Lung (tissue), 12 donors: ENCODE results near the gene KIDINS220. TPM values are rescaled to one million over a fixed set of nuclear protein-coding genes. Genes with fewer than 3 reads are reported as not detected.

Experiments
- ATAC-seq: fragments of 200-7000 bp; cut with Tn5 transposase; one replicate; pipeline ENCODE4 v1.9.1; 2020; ENCODE audit warnings: moderate number of reproducible peaks; ENCODE audit not compliant: insufficient read depth, low FRiP score
- DNase-seq, 3 donors: peaks; one replicate each; pipeline ENCODE4 v3.0.0-alpha.2; 2013 to 2017
- H3K27ac ChIP-seq, 2 donors: one replicate each; pipeline ENCODE4 v1.5.1; 2013; ENCODE audit warnings: mild to moderate bottlenecking in 2 of 2, moderate library complexity in 2 of 2, control low read depth in 1 of 2, inconsistent platforms in 1 of 2, low read depth in 1 of 2, low read length in 1 of 2
- H3K27me3 ChIP-seq, 3 donors: one replicate each; pipeline ENCODE4 v1.5.1; 2013; ENCODE audit warnings: low read length in 2 of 3; ENCODE audit not compliant: control insufficient read depth in 3 of 3, insufficient read depth in 3 of 3
- H3K36me3 ChIP-seq, 4 donors: one replicate each; pipeline ENCODE4 v1.5.1; 2013; ENCODE audit warnings: low read length in 4 of 4, mild to moderate bottlenecking in 1 of 4, moderate library complexity in 1 of 4; ENCODE audit not compliant: control insufficient read depth in 4 of 4, insufficient read depth in 4 of 4
- H3K4me1 ChIP-seq, 5 donors: one replicate each; pipeline ENCODE4 v1.5.1; 2013; ENCODE audit warnings: low read length in 5 of 5, mild to moderate bottlenecking in 2 of 5, moderate library complexity in 1 of 5; ENCODE audit not compliant: control insufficient read depth in 5 of 5, insufficient read depth in 5 of 5
- H3K4me3 ChIP-seq: one replicate; pipeline ENCODE4 v1.5.1; 2013; ENCODE audit warnings: mild to moderate bottlenecking, control low read depth, moderate library complexity
- H3K9ac ChIP-seq, 2 donors: one replicate each; pipeline ENCODE4 v1.5.1; 2013; ENCODE audit warnings: low read length in 2 of 2, control low read depth in 1 of 2; ENCODE audit not compliant: insufficient read depth in 1 of 2
- H3K9me3 ChIP-seq, 4 donors: one replicate each; pipeline ENCODE4 v1.5.1; 2013; ENCODE audit warnings: low read length in 3 of 4, mild to moderate bottlenecking in 1 of 4, moderate library complexity in 1 of 4; ENCODE audit not compliant: control insufficient read depth in 4 of 4, insufficient read depth in 3 of 4
- WGBS, 2 donors: extraction: QIAGEN DNeasy Blood & Tissue Kit; methylation state at CpG; one replicate each; pipeline ENCODE4 v1.1.7; 2013; 5-methylcytosine and 5-hydroxymethylcytosine counted together
- polyA plus RNA-seq, 2 donors: library from polyadenylated mRNA; stranded (reverse); fragments of 200-250 nt; gene quantifications; one replicate each; pipeline ENCODE4 v1.2.1, GENCODE V29; 2013
- total RNA-seq, 2 donors: library from RNA; depleted of rRNA in 1 of 2; stranded (reverse); fragments of >200 nt in 1 of 2; gene quantifications; one replicate each; pipeline ENCODE4 v1.2.1, GENCODE V29; 2014 to 2021
- TF ChIP-seq, protein P1 (sequence below): IDR thresholded peaks from 2 replicates; pipeline ENCODE4 v1.5.1; 2012; ENCODE audit warnings: mild to moderate bottlenecking; ENCODE audit errors: control extremely low read depth, extremely low read depth
- donor health status: control.
- donor health status: control.
- donor health status: Bipolar disorder and iron deficiency.
- donor health status: healthy.
- donor health status: DM: yes; HTN: yes; CAD: no.

Gene KIDINS220
- total and polyA plus RNA-seq, 4 donors: 16.2 to 211 (median 36.4) TPM

- Histone ChIP-seq H3K36me3 (peaks cover 9 to 62% (median 38%) of the 10 kb centered on the region in 4 donors), H3K9ac (no peak overlapping the region), H3K9me3 (peaks cover 0 to 1% (median under 1%) of the 10 kb centered on the region in 4 donors), H3K4me3 (no peak overlapping the region), H3K27ac (no peak overlapping the region), H3K27me3 (no peaks in the 10 kb centered on the region), H3K4me1 (peaks cover 0 to 16% (median 7%) of the 10 kb centered on the region in 5 donors)
- DNase-seq (no peak), ATAC-seq (no peak)
- TF ChIP-seq, protein P1, sequence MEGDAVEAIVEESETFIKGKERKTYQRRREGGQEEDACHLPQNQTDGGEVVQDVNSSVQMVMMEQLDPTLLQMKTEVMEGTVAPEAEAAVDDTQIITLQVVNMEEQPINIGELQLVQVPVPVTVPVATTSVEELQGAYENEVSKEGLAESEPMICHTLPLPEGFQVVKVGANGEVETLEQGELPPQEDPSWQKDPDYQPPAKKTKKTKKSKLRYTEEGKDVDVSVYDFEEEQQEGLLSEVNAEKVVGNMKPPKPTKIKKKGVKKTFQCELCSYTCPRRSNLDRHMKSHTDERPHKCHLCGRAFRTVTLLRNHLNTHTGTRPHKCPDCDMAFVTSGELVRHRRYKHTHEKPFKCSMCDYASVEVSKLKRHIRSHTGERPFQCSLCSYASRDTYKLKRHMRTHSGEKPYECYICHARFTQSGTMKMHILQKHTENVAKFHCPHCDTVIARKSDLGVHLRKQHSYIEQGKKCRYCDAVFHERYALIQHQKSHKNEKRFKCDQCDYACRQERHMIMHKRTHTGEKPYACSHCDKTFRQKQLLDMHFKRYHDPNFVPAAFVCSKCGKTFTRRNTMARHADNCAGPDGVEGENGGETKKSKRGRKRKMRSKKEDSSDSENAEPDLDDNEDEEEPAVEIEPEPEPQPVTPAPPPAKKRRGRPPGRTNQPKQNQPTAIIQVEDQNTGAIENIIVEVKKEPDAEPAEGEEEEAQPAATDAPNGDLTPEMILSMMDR: no peak
- WGBS, 2 donors: 97 to 98% methylated on average over 4 of the region's 4 CpGs
Measured at GRCh38 chr2:8800821-8801220, 36.6 kb downstream of the KIDINS220 start.

- Histone ChIP-seq H3K27ac (no peak overlapping the region), H3K4me3 (no peak overlapping the region), H3K36me3 (peaks cover 9 to 65% (median 37%) of the 10 kb centered on the region in 4 donors), H3K4me1 (peaks cover 0 to 13% (median 2%) of the 10 kb centered on the region in 5 donors), H3K27me3 (no peaks in the 10 kb centered on the region), H3K9ac (no peak overlapping the region), H3K9me3 (peaks cover 0 to 1% (median under 1%) of the 10 kb centered on the region in 4 donors)
- DNase-seq: no peak
- WGBS, 2 donors: 97% methylated on average over 5 of the region's 5 CpGs
- TF ChIP-seq, protein P1: no peak
- ATAC-seq: no peak
Measured at GRCh38 chr2:8800218-8800617, 37.2 kb downstream of the KIDINS220 start.

DNA sequence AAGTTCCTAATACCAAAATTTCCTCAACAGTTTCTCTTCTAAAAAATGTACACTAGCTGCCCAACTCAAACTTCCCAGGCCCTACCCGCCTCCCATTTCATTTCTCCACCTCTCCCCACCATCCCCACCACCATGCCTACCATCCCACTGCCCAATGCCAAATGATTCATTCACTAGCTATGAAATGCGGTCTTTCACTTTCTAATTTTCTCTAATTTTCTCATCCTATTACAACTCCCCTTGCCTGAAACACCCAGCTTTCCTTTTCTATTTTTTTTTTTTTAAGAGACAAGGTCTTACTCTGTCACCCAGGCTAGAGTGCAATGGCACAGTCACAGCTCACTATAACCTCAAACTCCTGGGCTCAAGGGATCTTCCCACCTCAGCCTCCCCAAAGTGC, 38.4 kb downstream of the KIDINS220 start:
- H3K36me3 ChIP-seq: peaks cover 5 to 68% (median 36%) of the 10 kb centered on the region in 4 donors
- H3K27ac ChIP-seq: no peak overlapping the region
- 95 to 96% methylated on average over 2 of the region's 2 CpGs for WGBS, 2 donors
- H3K4me3 ChIP-seq: no peak overlapping the region
- peaks cover 0 to 1% (median under 1%) of the 10 kb centered on the region in 4 donors for H3K9me3 ChIP-seq
- TF ChIP-seq, protein P1: no peak
- peaks cover 0 to 11% (median 0%) of the 10 kb centered on the region in 5 donors for H3K4me1 ChIP-seq
- no peaks in the 10 kb centered on the region for H3K27me3 ChIP-seq
- ATAC-seq: no peak
- DNase-seq: no peak
- no peak overlapping the region for H3K9ac ChIP-seq

DNA sequence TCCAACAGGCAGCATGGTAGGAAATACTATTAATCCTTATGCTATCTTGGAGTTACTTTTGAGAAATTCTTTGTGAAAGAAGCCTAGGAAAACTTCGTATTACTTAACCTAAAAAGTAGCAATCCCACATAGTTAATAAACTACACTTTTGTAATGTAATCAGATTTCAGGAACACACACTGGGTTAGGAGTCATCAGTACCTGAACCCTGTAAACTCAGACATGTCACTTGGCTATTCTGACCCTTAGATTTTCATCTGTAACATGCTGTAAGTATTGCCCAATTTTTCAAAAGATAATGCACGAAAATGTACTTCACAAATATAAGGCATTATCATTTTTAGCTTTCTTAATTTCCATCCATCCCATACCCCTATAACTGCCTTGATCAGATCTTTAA, 39.0 kb downstream of the KIDINS220 start:
- no peak overlapping the region for H3K4me3 ChIP-seq
- peak overlapping the region in 1 of 2 donors; percentile 32 for H3K9ac ChIP-seq
- peaks cover 8 to 71% (median 39%) of the 10 kb centered on the region in 4 donors for H3K36me3 ChIP-seq
- H3K4me1 ChIP-seq: peaks cover 0 to 11% (median 0%) of the 10 kb centered on the region in 5 donors
- TF ChIP-seq, protein P1: no peak
- no peaks in the 10 kb centered on the region for H3K27me3 ChIP-seq
- DNase-seq: no peak
- peaks cover 0 to 1% (median under 1%) of the 10 kb centered on the region in 4 donors for H3K9me3 ChIP-seq
- ATAC-seq: no peak
- no peak overlapping the region for H3K27ac ChIP-seq
- 80 to 90% methylated on average over 2 of the region's 2 CpGs for WGBS, 2 donors
